Measurements from ENCODE around the gene CNTNAP5.

DNA sequence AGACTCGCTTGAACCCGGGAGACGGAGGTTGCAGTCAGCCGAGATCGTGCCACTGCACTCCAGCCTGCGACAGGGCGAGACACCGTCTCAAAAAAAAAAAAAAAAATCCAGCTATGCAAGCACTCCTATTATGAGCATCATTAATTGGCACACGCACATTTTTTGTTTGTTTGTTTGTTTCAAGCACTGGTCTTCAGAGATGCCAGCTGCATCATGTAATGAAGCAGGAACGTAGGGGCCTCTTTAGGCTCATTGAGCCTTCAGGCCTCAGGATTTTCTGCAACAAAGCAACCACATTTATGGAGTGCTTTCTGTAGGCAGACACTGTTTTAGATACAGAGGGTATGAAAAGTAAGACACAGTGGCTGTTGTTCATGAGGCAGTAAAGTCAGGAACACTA is 585.8 kb downstream of the CNTNAP5 start:
- TF ChIP-seq ZNF274 (IDR thresholded peaks at IDR 0.05; ENCODE audit: borderline replicate concordance, extremely low read depth, low read length) = no peak
- no peak for TF ChIP-seq EZH2 (IDR thresholded peaks at IDR 0.05; ENCODE audit: low read depth, low read length, severe bottlenecking)
- TF ChIP-seq, protein P1, sequence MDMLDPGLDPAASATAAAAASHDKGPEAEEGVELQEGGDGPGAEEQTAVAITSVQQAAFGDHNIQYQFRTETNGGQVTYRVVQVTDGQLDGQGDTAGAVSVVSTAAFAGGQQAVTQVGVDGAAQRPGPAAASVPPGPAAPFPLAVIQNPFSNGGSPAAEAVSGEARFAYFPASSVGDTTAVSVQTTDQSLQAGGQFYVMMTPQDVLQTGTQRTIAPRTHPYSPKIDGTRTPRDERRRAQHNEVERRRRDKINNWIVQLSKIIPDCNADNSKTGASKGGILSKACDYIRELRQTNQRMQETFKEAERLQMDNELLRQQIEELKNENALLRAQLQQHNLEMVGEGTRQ (IDR thresholded peaks at IDR 0.05; ENCODE audit: low read length) = no peak
- no peak for TF ChIP-seq SP1 (IDR thresholded peaks at IDR 0.05; ENCODE audit: low read depth, low read length)

All from H1 (cell line).